Activated T-cell treated with anti-CD3 and anti-CD28 coated beads for 4 hours (primary cell): ENCODE data around the gene KIF9.
"Not testable (repeated sequence)": the region's sequence is repeated elsewhere in the genome, so short reads cannot be mapped to it uniquely, and the experiment has no call there.

Experiments used
- DNase-seq: peaks from one replicate; pipeline ENCODE4 v3.0.0-alpha.2; 2020

KIF9 gene

DNA sequence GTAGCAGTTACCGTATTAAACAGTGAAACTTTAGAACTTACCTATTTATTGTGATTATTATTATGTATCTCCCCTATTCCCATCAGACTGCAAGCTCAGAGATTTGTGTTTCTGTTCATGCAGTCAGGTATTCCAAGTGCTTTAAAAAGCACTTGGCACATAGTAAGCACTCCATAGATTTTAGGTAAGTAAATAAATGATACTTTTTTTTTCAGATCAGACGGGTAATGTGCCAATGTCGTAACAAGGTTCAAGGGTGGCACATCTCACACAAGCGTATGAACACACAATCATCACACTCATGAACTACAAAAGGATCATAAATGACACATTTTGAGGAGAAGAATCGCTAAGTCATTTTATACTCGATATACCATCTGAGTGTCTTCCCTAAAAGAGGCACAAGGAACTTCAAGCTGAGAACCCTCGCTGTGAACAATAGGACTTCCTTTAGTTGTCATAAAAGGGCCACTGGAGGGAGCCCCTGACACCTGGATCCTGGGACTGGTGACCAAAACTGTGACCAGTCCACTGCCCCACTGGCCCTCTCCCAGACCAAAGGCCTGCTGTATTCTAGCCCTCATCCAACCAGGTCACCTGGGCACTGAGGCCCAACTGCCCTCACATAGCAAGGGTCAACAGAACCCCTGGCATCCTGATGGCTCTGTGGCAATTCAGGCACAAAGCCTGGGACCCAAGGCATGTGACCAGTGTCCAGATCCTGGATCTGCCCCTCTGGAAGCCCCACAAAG, 32.1 kb downstream of the KIF9 start:
- no peak for DNase-seq

DNA sequence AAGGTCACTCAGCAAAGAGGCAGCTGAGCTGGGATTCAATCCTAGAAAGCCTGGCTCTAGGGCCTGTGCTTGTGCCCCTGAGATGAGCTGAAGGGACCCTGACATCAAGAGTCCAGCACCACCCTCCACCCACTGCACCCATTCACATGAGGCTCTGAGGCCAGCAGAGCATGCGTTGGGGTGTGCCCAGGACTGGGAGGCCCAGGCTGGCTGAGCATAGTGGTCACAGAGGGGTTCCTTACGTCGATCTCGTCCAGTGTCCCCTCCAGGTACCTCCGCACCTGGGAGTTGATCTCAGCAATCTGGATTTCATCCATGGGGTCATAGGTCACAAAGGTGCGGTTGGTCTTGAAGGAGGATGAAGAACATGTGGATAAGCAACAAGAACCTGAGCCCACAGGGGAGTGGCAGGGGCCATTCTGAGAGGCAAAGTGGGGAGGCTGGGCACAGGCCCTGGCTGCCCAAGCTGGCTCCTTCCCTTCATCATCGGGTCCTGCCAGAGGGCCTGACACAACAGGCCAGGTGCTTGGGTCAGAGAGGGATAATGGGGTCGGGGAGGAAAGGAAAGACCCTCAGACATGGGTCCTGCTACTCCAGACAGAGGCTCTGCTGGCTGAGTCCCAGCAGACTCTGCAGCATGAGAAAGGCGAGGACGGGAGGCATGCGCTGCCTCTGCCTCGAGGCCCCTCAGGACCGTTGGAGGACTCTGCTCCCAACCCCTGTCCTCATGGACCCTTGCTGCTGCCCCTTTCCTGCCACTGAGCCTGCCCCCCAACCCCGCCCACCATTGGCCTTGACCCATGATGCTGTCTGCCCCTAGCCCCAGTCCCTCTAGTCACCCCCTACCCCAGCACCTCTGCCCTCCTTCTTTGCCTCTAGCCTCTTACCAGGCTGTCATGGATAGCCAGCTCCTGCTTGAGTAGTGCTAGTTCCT, 35.2 kb downstream of the KIF9 start:
- no peak for DNase-seq

DNA sequence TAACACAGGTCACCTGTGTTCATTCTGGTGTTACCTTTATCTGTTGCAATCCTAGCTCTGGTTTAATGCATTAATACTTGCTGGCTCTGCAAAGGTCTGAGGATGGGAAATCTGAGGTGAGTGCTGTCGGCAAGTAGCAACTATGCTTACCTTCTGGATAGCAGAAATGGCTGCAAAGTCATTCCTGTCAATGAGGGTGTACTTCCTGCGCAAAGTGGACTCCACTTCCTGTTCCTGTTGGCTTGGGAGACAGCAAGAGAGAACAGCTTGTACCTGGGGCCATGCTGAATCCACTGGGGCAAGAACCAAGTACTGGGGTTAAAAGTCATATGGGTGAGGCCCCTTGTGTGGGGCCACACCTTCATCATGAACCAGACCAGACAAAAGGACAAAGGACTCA, 37.3 kb downstream of the KIF9 start:
- no peak for DNase-seq

DNA sequence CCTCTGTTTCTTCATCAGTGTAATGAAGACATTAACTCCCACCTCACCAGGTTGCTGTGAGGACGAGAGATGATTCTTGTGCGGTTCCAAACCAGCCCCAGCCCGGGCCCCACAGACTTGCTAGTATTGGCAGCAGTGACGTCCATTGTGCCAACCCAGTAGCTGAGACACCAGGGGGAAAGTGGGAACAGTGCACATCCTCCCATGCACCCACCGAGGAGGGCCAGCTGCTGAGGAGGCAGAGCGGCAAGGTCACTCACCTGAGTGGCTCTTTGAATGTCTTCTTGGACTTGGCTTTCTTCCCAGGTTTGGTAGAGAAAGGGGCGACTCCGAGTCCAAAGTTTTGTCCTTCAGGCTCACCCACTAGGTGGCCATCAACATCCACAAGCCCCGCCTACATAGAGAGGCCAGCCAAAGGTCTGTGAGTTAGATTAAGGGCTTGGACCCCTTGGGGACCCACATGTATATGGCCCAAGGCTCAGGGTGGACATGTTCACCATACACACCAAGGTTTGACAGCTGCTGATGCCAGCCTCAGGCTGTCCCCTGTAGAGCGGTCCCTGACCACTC, 38.0 kb downstream of the KIF9 start:
- no peak for DNase-seq

DNA sequence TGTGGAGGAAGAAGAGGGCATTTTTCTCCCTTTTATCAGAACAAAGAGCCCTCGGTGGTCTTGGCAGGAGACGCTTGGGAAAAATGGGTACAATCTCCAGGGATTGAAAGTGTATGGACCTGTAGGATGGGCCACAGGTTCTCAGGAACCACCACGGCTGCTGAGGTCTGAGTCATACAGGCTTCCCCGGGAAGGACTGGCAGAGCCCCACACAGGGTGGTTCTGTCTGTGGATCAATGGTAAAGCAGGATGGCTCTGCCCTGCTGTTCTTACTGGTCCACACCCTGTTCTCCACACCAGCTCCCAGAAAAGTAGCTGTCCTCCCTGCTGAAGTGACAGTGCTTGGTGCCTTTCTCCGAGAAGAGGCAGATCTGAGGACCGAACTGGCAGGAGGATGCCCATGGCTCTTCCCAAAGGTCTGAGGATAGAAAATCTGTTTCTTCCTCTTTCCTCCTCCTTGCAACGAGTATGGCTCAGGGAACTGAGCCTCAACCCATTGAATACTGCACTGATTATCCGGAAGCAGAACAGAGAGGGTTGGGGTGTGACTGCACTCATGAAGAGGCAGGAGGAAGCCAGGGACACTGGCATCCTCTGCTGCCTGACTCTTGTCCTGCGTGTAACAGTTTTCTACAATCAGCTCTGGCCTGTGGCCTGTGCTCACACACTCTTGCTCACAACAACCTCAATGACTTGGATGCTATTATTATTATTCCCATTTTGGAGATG, 39.0 kb downstream of the KIF9 start:
- DNase-seq: no peak

DNA sequence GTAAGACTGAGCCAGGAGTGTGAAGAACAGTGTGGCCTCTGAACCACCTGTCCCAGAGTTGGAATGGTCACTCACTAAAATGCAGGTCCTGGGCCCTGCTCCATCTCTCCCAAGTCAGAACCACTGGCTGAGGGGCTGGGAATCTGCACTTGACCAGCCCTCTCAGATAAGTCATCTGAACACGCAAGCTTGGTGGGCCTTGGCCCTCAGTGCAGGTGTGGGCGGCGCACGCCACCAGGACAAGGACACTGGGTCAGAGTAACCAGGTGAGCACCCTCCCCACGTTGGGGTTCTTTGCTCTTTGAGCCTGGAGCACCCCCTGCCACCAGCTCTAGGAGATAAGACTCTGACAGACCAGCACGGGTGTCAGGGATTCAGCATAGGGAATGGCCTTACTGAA, 42.7 kb downstream of the KIF9 start:
- no peak for DNase-seq

DNA sequence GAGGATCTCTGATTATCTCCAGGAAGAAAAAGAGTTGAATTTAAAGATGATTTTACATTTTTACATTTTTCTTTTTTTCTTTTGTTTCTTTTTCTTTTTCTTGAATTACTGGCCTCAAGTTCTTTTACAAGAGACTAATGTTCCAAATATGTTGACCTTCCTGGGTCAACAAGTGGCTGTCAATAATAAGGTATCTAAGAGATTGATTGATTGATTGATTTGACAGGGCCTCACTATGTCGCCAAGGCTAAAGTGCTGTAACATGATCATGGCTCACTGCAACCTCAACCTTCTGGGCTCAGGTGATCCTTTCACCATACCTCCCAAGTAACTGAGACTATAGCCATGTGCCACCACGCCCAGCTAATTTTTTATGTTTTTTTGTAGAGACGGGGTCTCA, 44.6 kb downstream of the KIF9 start:
- DNase-seq: no peak

DNA sequence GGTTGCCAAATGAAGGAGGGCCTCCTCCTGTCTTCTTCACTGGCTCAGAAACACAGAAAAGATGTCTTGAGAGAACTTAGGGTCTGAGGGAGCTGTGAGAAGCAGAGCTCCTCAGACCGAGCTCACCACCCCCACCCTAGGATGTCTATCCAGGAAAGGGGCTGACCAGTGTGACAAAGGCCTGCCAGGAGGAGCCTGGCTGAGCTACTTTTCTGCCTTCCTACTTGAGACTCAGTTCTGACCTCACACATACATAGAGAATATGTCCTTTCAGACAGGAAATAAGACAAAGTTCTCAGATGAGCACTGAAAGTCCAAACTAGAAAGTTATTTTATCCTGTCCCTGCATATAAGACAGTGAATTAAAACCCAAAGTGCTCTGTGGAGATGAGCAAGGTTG, 54.5 kb downstream of the KIF9 start:
- DNase-seq: no peak

DNA sequence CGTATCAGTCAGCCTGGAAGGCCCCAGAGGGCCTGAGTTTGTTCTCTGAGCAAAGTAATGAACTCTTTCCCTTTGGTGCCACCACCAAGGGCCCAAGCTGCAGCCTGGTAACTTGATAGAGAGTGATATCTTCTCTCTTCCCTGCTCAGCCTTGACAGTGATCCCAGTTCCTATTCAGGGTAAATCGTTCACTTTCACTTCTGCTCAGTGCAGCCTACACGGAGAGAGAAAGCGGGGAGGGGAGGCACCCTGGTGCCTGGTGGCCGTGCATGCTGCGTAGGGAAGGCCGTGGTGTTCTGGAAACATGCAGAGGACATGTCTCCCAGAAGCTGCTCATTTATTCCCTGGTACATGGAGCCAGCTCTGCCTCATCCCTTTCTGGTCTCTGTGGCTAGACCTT, 54.9 kb downstream of the KIF9 start:
- no peak for DNase-seq

DNA sequence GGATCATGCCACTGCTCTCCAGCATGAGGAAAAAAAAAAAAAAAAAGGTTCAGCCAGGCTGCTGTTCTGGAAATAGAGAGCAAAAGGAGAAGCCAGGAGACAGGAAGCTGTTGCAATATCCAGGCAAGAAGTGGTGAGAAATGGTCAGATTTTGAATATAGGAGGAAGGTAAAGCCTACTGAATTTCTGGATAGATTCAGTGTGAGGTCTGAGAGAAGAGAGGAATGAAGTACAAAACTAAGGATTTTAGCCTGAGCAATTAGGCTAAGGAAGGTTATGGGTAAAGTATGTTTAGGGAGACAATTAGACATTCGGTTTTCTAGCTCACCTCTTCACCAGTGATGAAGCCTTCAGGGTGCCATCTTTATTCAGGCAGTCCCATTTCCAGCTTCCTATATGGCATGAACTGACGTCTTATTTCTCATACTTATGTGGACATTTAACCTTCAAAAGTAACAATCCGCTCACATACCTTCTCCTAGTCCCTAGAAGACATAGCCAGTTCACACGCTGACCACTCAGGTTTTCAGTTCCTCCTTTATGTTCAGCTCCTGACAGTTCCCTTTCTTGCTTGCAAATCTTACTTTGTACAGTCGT, 57.2 kb downstream of the KIF9 start:
- no peak for DNase-seq

DNA sequence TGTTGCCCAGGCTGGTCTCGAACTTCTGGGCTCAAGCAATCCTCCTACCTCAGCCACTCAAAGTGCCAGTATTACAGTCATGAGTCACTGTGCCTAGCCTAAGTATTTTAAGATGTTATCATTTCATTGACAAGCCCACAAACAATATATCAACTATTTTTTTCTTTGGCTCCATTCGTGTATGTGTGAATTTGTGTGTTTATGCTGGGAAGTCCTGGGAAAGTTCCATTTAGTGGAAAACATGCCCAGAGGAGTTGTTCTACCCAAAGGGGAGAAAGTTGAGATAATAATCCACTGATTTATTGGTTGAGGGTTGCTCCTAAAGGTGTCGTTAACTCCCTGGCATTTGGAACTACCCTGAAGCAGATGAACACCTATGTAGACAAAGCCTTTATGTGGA, 58.8 kb downstream of the KIF9 start:
- no peak for DNase-seq

DNA sequence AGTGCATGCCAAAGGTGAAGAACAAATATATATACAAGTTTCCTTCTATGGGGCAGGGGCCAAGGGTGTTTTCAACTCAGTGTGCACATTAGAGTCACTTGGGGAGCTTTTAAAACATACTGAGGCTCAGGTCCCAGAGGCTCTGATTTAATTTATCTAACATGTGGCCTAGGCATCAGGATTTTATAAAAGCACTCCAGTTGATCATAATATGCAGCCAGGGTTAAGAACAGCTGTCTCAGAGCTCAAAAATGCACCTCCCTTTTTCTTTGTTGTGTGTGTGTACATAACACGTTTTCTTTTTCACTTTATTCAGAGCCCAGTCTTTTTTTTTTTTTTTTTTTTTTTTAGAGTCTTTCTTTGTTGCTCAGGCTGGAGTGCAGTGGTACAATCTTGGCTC, 60.8 kb downstream of the KIF9 start:
- DNase-seq: no peak

DNA sequence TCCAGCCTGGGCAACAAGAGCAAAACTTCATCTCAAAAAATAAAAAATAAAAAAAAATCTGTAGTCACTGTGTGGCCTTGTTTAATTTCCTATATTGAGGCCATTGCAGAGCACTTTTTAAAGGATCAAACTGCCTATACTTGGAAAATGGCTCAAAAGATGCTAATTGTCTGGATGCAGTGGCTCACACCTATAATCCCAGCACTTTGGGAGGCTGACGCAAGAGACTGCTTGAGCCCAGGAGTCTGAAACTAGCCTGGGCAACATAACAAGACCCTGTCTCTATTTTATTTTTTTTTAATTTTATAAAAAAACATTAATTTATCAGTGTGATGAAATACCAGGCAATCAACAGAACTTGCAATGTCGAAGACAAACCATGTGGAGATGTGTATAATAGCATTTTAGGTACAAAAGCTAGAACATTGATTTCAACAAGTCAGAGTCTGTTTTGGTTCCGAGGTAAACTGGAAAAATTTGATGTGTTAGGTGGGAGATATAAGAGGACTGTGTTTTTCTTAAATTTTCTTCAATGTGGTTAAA, 71.7 kb downstream of the KIF9 start:
- no peak for DNase-seq

DNA sequence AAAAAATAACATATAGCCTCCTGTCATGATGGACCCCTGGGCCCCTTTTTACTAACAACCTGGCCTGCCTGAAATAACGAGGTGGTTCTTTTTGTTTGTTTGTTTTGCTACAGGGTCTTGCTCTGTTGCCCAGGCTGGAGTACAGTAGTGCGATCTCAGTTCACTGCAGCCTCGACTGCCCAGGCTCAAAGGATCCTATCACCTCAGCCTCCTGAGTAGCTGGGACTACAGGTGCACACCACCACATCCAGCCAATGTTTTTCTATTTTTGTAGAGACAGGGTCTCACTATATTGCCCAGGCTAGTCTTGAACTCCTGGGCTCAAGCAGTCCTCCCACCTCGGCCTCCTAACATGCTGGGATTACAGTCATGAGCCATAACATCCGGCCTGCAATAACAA, 76.6 kb downstream of the KIF9 start:
- not testable (repeated sequence) for DNase-seq

DNA sequence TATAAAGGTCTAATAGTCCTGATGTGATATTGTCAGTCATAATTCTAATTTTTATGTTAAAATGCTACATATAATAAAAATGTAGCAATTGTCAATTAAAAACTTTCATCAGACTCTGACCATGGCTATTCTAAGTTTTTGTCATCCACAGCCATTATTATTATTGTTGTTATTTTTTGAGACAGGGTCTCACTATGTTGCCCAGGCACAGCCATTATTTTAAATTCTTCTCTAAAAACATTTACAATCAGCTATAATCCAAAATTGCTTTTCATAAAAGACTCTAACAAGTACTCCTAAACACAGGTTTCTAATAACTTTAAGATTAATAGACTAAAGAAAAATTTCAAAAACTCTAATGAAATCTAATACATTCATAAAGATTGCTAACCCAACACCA, 77.7 kb downstream of the KIF9 start:
- DNase-seq: no peak

DNA sequence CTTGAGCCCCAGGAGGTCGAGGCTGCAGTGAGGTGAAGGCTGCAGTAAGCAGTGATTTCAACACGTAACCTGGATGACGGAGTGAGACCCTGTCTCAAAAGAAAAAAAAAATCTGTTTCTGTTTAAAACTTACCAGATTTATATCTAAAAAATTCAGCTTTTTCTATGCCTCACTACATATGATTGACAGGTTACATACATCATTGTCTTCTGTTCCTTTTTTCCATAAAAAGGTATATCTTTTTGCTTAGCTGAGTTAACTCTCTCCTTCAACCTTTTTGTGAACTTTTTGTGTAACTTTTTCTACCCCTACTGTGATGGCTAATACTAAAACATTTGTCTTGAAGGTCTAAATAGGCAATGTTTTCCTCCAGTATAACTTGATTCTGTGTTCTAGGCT, 80.1 kb downstream of the KIF9 start:
- DNase-seq: no peak

DNA sequence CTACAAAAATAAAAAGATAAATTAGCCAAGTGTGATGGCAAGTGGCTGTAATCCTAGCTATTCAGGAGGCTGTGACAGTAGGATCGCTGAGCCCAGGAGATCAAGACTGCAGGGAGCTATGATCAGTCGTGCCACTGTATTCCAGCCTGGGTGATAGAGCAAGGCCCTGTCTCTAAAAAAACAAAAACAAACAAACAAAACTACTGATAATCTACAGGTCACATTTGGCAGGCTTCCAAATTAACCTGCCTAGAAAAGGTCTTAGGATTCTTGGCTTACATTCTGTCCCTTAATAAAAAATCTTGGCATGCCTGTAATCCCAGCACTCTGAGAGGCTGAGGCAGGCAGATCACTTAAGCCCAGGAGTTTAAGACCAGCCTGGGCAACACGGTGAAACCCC, 85.3 kb downstream of the KIF9 start:
- DNase-seq: no peak

DNA sequence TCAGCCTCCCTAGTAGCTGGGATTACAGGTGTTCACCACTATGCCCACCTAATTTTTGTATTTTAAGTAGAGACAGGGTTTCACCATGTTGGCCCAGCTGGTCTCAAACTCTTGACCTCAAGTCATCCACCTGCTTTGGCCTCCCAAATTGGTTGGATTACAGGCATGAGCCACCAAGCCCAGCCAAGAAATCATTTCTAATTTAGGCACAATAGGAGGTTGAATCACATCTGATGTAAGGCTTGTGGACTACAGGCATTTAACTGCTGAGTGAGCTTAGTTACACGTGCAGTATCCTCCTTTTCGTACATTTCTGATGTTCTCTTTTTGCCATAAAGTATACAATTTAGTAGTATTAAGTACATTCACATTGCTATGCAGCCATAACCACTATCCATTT, 87.6 kb downstream of the KIF9 start:
- no peak for DNase-seq

DNA sequence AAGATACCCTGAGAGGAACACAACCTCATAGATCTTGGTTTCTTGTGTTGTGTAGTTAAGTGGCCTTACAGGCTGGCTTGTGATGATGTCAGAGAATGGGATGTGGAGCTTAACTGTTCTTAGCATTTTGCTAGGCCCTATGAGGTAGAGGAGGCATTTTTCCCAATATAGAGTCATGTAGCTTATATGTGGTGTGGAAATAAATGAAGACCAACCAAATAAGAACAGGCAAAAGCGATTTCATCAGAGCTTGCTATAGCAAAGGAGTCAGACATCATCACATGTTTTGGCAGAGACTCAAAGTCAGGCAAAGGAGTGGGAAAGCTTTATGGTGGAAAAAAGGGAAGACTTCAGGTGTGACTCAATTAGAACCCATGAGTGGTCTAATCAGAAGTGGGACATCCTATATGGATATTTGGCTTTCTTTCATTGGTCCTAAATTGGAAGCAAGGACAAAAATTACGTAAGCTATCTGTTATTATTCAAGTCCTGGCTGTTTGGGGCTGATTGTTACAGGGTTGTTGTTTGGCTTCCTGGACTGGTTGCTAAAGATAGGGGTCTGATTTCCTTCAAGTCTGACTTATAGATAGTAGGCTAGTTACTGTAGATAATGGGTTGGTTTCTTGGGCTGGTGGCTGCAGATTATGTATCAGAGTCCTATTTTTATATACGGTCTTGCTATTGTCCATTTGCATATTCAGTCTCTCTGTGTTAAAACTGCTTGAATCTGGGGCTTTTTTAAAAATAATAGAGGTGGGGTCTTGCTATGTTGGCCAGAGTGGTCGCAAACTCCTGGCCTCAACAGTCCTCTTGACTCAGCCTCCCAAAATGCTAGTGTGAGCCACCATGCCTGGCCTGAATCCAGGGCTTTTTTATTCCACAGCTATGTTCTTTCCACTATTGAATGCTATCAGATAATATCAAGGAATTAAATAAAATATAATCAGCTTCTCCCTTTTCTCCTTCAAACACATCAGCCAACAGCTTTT, 88.4 kb downstream of the KIF9 start:
- DNase-seq: no peak

DNA sequence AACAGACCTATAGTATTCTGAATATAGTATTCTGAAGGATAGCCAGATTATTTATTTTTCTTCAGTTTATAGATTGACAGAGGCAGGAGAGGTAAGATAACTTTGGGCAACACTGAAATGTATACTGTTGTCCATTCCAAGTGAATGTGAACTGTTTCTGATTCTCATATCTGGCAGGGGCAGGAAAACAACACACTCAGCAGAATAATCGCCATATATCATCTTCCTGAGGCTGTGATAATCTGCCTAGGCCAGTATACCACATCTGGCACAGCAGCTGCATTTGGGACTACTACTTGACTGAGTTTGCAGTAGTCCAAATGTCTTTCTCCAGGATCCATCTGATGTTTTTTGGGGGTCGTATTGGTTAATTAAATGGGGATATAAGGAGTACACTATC, 96.3 kb downstream of the KIF9 start:
- no peak for DNase-seq

DNA sequence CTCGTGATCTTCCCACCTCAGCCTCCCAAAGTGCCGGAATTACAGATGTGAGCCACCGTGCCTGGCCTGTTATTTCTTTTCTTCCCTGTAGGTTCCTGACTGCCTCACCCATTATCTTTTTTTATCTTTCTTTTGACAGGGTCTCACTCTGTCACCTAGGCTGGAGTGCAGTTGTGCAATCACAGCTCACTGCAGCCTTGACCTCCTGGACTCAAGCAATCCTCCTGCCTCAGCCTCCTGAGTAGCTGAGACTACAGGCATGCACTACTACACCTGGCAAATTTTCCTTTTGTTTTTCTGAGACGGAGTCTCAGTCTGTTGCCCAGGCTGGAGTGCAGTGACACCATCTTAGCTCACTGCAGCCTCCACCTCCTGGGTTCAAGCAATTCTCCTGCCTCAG, 100.9 kb downstream of the KIF9 start:
- DNase-seq: not testable (repeated sequence)
